Prostate gland (tissue), 2 donors: ENCODE measurements around the gene LRRN3. TPM values are rescaled to one million over a fixed set of nuclear protein-coding genes. Genes with fewer than 3 reads are reported as not detected.
A peak's percentile ranks its signal among the peaks of the same experiment; 100 is the strongest.

Experiments
- DNase-seq: peaks from one replicate; pipeline ENCODE4 v3.0.0-alpha.2; 2019; ENCODE audit warnings: low spot score
- H3K27ac ChIP-seq, 2 donors: fragments of 200-600 bp; sonication (generic); 2 replicates each; pipeline ENCODE4 v1.5.1; 2017 to 2019
- H3K27me3 ChIP-seq: fragments of 200-600 bp; sonication (generic); replicated peaks from 2 replicates; pipeline ENCODE4 v1.5.1; 2019; ENCODE audit not compliant: insufficient read depth
- H3K36me3 ChIP-seq, 2 donors: fragments of 200-600 bp; sonication (generic); 1 replicate in 1 of 2; 2 replicates in 1 of 2; pipeline versions ENCODE4 v1.5.1 to v1.8.1; 2017 to 2019
- H3K4me1 ChIP-seq: fragments of 200-600 bp; sonication (generic); replicated peaks from 2 replicates; pipeline ENCODE4 v1.5.1; 2019
- H3K4me3 ChIP-seq, 2 donors: fragments of 200-600 bp; sonication (generic); 2 replicates each; pipeline ENCODE4 v1.5.1; 2017 to 2019
- H3K9me3 ChIP-seq: fragments of 200-600 bp; sonication (generic); 2 replicates; pipeline ENCODE4 v1.5.1; 2017
- POLR2A ChIP-seq: fragments of 450-650 bp; IDR thresholded peaks from one replicate; pipeline ENCODE4 v1.6.1; 2016; ENCODE audit warnings: antibody characterized with exemption, mild to moderate bottlenecking
- POLR2AphosphoS5 ChIP-seq: sonication (generic); formaldehyde crosslinking; IDR thresholded peaks from one replicate; pipeline ENCODE4 v1.6.1; 2017; ENCODE audit warnings: antibody characterized with exemption
- WGBS: methylation state at CpG from one replicate; pipeline ENCODE4 v1.1.5; 2018; 5-methylcytosine and 5-hydroxymethylcytosine counted together
- intact Hi-C: fragments of 100-400 bp; cut with DNase I; formaldehyde crosslinking; loops from one replicate; pipeline ENCODE4 v1.14.2; 2022
- total RNA-seq, 2 donors: library from RNA; depleted of rRNA; stranded (reverse); fragments of >200 nt; gene quantifications; one replicate each; pipeline ENCODE4 v1.1.0, GENCODE V29; 2016
- TF ChIP-seq, protein P1 (sequence below), 4 experiments: fragments of 200-600 bp in 2 of 4; fragments of 450-650 bp in 2 of 4; sonication (generic) in 2 of 4; IDR thresholded peaks; 1 replicate in 3 of 4; 2 replicates in 1 of 4; pipeline ENCODE4 v1.5.1; 2016 to 2019; ENCODE audit warnings: antibody characterized with exemption in 4 of 4, mild to moderate bottlenecking in 2 of 4, moderate library complexity in 2 of 4

The LRRN3 gene
- total RNA-seq, 2 donors from 2014 or later: 0.32 to 41.5 TPM

DNA sequence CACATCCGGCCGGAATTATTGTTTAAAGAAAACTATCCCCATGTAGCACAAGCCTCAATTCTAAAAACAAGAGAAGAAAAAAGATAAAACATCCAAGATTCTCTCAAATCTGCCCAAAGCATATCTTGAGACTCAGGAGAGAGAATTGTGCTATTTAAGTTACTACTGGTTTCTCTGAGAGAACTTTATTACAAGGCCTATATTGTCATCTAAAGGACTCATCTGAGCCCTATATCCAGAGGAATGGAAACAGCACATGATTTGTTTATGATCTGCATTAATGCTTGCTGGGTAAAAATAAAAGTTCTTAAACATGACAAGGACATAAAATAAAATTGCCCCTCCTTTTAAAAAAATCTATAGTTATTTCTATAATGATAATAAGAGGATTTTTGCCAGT is 25.0 kb downstream of the LRRN3 start:
- intact Hi-C loops: no loop called here
- WGBS: 98% methylated on average over 2 of the region's 2 CpGs

GRCh38 chr7:111126987-111127386 is 36.1 kb downstream of the LRRN3 start:
- WGBS: 15% methylated on average over 3 of the region's 3 CpGs
- Histone ChIP-seq H3K4me1 (no peaks in the 10 kb centered on the region), H3K27me3 (no peaks in the 10 kb centered on the region), H3K4me3 (no peak overlapping the region), H3K36me3 (no peaks in the 10 kb centered on the region), H3K9me3 (no peaks in the 10 kb centered on the region), H3K27ac (no peak overlapping the region)
- no peak for TF ChIP-seq POLR2A
- TF ChIP-seq, protein P1, sequence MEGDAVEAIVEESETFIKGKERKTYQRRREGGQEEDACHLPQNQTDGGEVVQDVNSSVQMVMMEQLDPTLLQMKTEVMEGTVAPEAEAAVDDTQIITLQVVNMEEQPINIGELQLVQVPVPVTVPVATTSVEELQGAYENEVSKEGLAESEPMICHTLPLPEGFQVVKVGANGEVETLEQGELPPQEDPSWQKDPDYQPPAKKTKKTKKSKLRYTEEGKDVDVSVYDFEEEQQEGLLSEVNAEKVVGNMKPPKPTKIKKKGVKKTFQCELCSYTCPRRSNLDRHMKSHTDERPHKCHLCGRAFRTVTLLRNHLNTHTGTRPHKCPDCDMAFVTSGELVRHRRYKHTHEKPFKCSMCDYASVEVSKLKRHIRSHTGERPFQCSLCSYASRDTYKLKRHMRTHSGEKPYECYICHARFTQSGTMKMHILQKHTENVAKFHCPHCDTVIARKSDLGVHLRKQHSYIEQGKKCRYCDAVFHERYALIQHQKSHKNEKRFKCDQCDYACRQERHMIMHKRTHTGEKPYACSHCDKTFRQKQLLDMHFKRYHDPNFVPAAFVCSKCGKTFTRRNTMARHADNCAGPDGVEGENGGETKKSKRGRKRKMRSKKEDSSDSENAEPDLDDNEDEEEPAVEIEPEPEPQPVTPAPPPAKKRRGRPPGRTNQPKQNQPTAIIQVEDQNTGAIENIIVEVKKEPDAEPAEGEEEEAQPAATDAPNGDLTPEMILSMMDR (IDR thresholded peaks at IDR 0.05): no peak
- TF ChIP-seq POLR2AphosphoS5: no peak
- intact Hi-C loops: no loop called here
- no peak for DNase-seq

More for the DNA sequence above, 25.0 kb downstream of the LRRN3 start:
- TF ChIP-seq, protein P1 (IDR thresholded peaks at IDR 0.05): no peak
- H3K36me3 ChIP-seq: no peaks in the 10 kb centered on the region
- H3K4me1 ChIP-seq: no peaks in the 10 kb centered on the region
- H3K9me3 ChIP-seq: no peaks in the 10 kb centered on the region
- no peak overlapping the region for H3K4me3 ChIP-seq
- H3K27me3 ChIP-seq: no peaks in the 10 kb centered on the region
- no peak for DNase-seq
- no peak overlapping the region for H3K27ac ChIP-seq

GRCh38 chr7:111129435-111129834 is 38.5 kb downstream of the LRRN3 start:
- TF ChIP-seq POLR2A (no peak), POLR2AphosphoS5 (no peak)
- TF ChIP-seq, protein P1 (IDR thresholded peaks at IDR 0.05): no peak
- Histone ChIP-seq H3K4me3 (no peak overlapping the region), H3K36me3 (no peaks in the 10 kb centered on the region), H3K4me1 (no peaks in the 10 kb centered on the region), H3K9me3 (no peaks in the 10 kb centered on the region), H3K27me3 (no peaks in the 10 kb centered on the region), H3K27ac (no peak overlapping the region)
- intact Hi-C loops: no loop called here
- DNase-seq: no peak
- 98% methylated on average over 4 of the region's 4 CpGs for WGBS

GRCh38 chr7:111132833-111133232 is 41.9 kb downstream of the LRRN3 start:
- no peak overlapping the region for H3K27ac ChIP-seq
- H3K4me3 ChIP-seq: no peak overlapping the region
- H3K27me3 ChIP-seq: no peaks in the 10 kb centered on the region
- TF ChIP-seq, protein P1 (IDR thresholded peaks at IDR 0.05): no peak
- no peak for TF ChIP-seq POLR2A
- no peak for TF ChIP-seq POLR2AphosphoS5
- DNase-seq: no peak
- intact Hi-C loops: no loop called here
- no peaks in the 10 kb centered on the region for H3K4me1 ChIP-seq
- no peaks in the 10 kb centered on the region for H3K9me3 ChIP-seq
- 74% methylated on average over 1 of the region's 1 CpG for WGBS
- no peaks in the 10 kb centered on the region for H3K36me3 ChIP-seq

DNA sequence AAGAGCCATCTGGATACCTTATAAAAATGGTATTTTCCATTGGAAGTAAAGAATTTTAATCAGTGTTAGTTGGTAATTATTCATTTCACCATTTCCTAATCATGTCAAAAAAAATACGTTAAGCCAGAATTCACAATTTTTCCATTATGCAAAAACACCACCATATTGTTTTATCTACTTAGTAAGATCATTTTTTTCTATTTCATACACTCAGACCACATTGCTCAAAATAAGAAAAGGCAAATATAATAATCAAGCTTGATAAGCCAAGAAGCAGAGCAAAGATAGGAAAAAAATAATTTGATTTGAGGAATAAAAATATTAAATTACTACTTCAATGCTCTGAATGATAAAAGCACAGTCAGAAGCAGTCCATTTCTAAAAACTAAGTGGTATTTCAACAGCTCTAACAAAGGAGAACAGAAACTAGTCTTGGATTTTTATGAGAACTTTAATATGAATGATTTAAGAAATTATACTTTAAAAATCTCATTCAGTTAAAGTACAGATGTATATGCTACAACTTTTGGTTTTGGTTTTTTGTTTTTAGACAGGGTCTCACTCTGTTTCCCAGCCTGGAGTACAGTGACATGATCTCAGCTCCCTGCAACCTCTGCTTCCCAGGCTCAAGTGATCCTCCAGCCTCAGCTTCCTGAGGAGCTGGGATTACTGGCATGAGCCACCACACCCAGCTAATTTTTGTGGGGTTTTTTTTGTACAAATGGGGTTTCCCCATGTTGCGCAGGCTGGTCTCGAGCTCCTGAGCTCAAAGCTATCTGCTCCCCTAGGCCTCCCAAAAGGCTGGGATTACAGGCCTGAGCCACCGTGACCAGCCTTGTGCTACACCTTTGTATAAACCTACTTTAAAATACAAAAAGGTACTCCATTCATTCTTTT is 46.6 kb downstream of the LRRN3 start:
- intact Hi-C loops: no loop called here
- 72% methylated on average over 4 of the region's 4 CpGs for WGBS
- TF ChIP-seq, protein P1 (IDR thresholded peaks at IDR 0.05): no peak
- TF ChIP-seq POLR2A: no peak
- peaks cover 6% of the 10 kb centered on the region for H3K4me1 ChIP-seq
- no peak for DNase-seq
- H3K36me3 ChIP-seq: no peaks in the 10 kb centered on the region
- no peak overlapping the region for H3K4me3 ChIP-seq
- no peaks in the 10 kb centered on the region for H3K27me3 ChIP-seq
- peak overlapping the region in 1 of 2 donors; percentile 3 for H3K27ac ChIP-seq
- no peaks in the 10 kb centered on the region for H3K9me3 ChIP-seq
